CD14-positive monocyte (primary cell): ENCODE data around the gene CTSE. TPM values are rescaled to one million over a fixed set of nuclear protein-coding genes. Genes with fewer than 3 reads are reported as not detected.

Experiments
- DNase-seq, 3 donors: peaks; one replicate each; pipeline ENCODE4 v3.0.0-alpha.2; 2011 to 2022
- H2AFZ ChIP-seq: 2 replicates; pipeline ENCODE4 v1.6.0; 2012; ENCODE audit warnings: mild to moderate bottlenecking, low read depth, low read length, inconsistent platforms; ENCODE audit not compliant: insufficient read depth, poor library complexity, severe bottlenecking
- H3K27ac ChIP-seq, 2 donors: 1 replicate in 1 of 2; 2 replicates in 1 of 2; pipeline ENCODE4 v1.5.1; 2012 to 2013; ENCODE audit warnings: low read length in 2 of 2, control low read depth in 1 of 2, inconsistent platforms in 1 of 2, low read depth in 1 of 2, mild to moderate bottlenecking in 1 of 2
- H3K27me3 ChIP-seq, 2 donors: one replicate each; pipeline versions ENCODE4 v1.6.0 to v1.6.1; 2011 to 2013; ENCODE audit warnings: low read length in 2 of 2; ENCODE audit not compliant: control insufficient read depth in 2 of 2, insufficient read depth in 2 of 2
- H3K36me3 ChIP-seq, 2 donors: replicated peaks in 1 of 2; 1 replicate in 1 of 2; 2 replicates in 1 of 2; pipeline versions ENCODE4 v1.5.1 to v1.6.1; 2012 to 2013; ENCODE audit warnings: low read length in 2 of 2, control low read depth in 1 of 2, inconsistent platforms in 1 of 2, mild to moderate bottlenecking in 1 of 2; ENCODE audit not compliant: insufficient read depth in 2 of 2, control insufficient read depth in 1 of 2
- H3K4me1 ChIP-seq, 2 donors: 1 replicate in 1 of 2; 2 replicates in 1 of 2; pipeline versions ENCODE4 v1.5.1 to v1.6.1; 2012 to 2013; ENCODE audit warnings: low read length in 2 of 2, control low read depth in 1 of 2, inconsistent platforms in 1 of 2, mild to moderate bottlenecking in 1 of 2, moderate library complexity in 1 of 2; ENCODE audit not compliant: insufficient read depth in 2 of 2, control insufficient read depth in 1 of 2
- H3K4me2 ChIP-seq: replicated peaks from 2 replicates; pipeline ENCODE3; 2012; ENCODE audit warnings: low read length, moderate library complexity, mild to moderate bottlenecking; ENCODE audit not compliant: poor library complexity, severe bottlenecking; ENCODE audit errors: extremely low read depth
- H3K4me3 ChIP-seq, 3 experiments: fragments of 200-600 bp in 1 of 3; sonication (generic) in 1 of 3; replicated peaks in 1 of 3; 1 replicate in 2 of 3; 2 replicates in 1 of 3; pipeline ENCODE4 v1.5.1; 2011 to 2013; ENCODE audit warnings: low read length in 3 of 3, mild to moderate bottlenecking in 3 of 3, control low read depth in 2 of 3, low read depth in 2 of 3, inconsistent platforms in 1 of 3, moderate library complexity in 1 of 3
- H3K79me2 ChIP-seq: 2 replicates; pipeline ENCODE4 v1.6.0; 2012; ENCODE audit warnings: mild to moderate bottlenecking, control low read depth, inconsistent platforms, low read length, moderate library complexity; ENCODE audit not compliant: insufficient read depth
- H3K9ac ChIP-seq: 2 replicates; pipeline ENCODE4 v1.6.0; 2017; ENCODE audit warnings: low read length, mild to moderate bottlenecking; ENCODE audit not compliant: insufficient read depth, poor library complexity, severe bottlenecking
- H3K9me3 ChIP-seq, 2 donors: replicated peaks in 1 of 2; 1 replicate in 1 of 2; 2 replicates in 1 of 2; pipeline versions ENCODE4 v1.5.1 to v1.6.1; 2012 to 2013; ENCODE audit warnings: low read length in 2 of 2, control low read depth in 1 of 2; ENCODE audit not compliant: control insufficient read depth in 1 of 2, insufficient read depth in 1 of 2
- H4K20me1 ChIP-seq: 2 replicates; pipeline ENCODE4 v1.6.0; 2012; ENCODE audit warnings: mild to moderate bottlenecking, low read length, control low read depth, moderate library complexity; ENCODE audit not compliant: insufficient read depth
- H3K27ac Mint-ChIP-seq, 7 donors: one replicate each; pipeline ENCODE4 v1.8.0; 2020; ENCODE audit warnings: mild to moderate bottlenecking in 7 of 7, mixed read lengths in 7 of 7, moderate library complexity in 6 of 7, inconsistent platforms in 2 of 7
- H3K27me3 Mint-ChIP-seq, 3 donors: one replicate each; pipeline ENCODE4 v1.8.0; 2021 to 2022; ENCODE audit warnings: low read depth in 3 of 3, mild to moderate bottlenecking in 3 of 3, mixed read lengths in 3 of 3, moderate library complexity in 3 of 3, inconsistent platforms in 1 of 3
- H3K36me3 Mint-ChIP-seq, 2 donors: one replicate each; pipeline ENCODE4 v1.8.0; 2020; ENCODE audit warnings: mixed read lengths in 2 of 2, inconsistent platforms in 1 of 2, mild to moderate bottlenecking in 1 of 2
- H3K4me1 Mint-ChIP-seq: one replicate; pipeline ENCODE4 v1.8.0; 2020; ENCODE audit warnings: mild to moderate bottlenecking, mixed read lengths
- H3K4me3 Mint-ChIP-seq, 2 donors: one replicate each; pipeline ENCODE4 v1.8.0; 2020; ENCODE audit warnings: mild to moderate bottlenecking in 2 of 2, mixed read lengths in 2 of 2, moderate library complexity in 1 of 2
- H3K9me3 Mint-ChIP-seq, 7 donors: one replicate each; pipeline ENCODE4 v1.8.0; 2020 to 2022; ENCODE audit warnings: mixed read lengths in 7 of 7, mild to moderate bottlenecking in 6 of 7, moderate library complexity in 6 of 7, inconsistent platforms in 2 of 7
- WGBS: methylation state at CpG from one replicate; pipeline ENCODE4 v1.1.5; 2013; ENCODE audit warnings: missing lambda C conversion rate; ENCODE audit not compliant: insufficient coverage; 5-methylcytosine and 5-hydroxymethylcytosine counted together
- intact Hi-C, 2 donors: fragments of 100-400 bp; cut with micrococcal nuclease; formaldehyde crosslinking; loops; one replicate each; pipeline versions ENCODE4 v1.15.0 to v1.15.1; 2023
- polyA plus RNA-seq, 3 donors: library from polyadenylated mRNA; depleted of rRNA in 1 of 3; unstranded in 2 of 3; stranded (reverse) in 1 of 3; fragments of 300-500 nt in 2 of 3; fragments of >200 nt in 1 of 3; fragmentation: Illumina TruSeq in 2 of 3; gene quantifications; 1 replicate in 2 of 3; 2 replicates in 1 of 3; pipeline ENCODE4 v1.2.3, GENCODE V29; 2012 to 2021
- TF ChIP-seq, protein P1 (sequence below): fragments of 200-600 bp; IDR thresholded peaks from one replicate; pipeline ENCODE4 v1.8.0; 2022; ENCODE audit warnings: antibody characterized with exemption, mild to moderate bottlenecking

Gene CTSE
- polyA plus RNA-seq, 3 donors = not detected

DNA sequence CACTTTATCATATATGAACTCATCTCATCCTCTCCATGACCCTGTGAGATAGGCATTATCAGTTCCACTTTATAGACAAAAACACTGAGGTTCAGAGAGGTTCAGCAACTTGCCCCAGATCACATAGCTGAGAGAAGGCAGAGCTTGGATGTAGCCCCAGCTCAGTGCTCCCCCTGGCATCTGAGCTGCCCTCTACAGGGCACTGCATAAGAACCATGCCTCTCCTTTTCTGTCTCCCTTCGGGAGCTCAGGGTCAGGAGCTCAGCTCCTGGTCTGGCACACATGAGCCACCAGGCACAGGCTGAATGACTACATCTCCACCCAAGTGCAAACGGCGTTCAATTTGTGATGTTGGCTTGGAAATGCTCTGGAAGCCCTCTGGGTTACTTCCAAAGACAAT is 37.4 kb downstream of the CTSE start:
- no peaks in the 10 kb centered on the region for H3K27me3 ChIP-seq
- H3K4me3 ChIP-seq = no peak overlapping the region
- TF ChIP-seq, protein P1, sequence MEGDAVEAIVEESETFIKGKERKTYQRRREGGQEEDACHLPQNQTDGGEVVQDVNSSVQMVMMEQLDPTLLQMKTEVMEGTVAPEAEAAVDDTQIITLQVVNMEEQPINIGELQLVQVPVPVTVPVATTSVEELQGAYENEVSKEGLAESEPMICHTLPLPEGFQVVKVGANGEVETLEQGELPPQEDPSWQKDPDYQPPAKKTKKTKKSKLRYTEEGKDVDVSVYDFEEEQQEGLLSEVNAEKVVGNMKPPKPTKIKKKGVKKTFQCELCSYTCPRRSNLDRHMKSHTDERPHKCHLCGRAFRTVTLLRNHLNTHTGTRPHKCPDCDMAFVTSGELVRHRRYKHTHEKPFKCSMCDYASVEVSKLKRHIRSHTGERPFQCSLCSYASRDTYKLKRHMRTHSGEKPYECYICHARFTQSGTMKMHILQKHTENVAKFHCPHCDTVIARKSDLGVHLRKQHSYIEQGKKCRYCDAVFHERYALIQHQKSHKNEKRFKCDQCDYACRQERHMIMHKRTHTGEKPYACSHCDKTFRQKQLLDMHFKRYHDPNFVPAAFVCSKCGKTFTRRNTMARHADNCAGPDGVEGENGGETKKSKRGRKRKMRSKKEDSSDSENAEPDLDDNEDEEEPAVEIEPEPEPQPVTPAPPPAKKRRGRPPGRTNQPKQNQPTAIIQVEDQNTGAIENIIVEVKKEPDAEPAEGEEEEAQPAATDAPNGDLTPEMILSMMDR = no peak
- H3K9ac ChIP-seq = no peak overlapping the region
- no peak overlapping the region for H3K27ac ChIP-seq
- Mint-ChIP-seq H3K27ac (peak overlapping the region in 1 of 7 donors; percentile 47), H3K4me1 (peaks cover 16% of the 10 kb centered on the region), H3K27me3 (peaks cover 0 to 3% (median 0%) of the 10 kb centered on the region in 3 donors), H3K9me3 (peaks cover 0 to 3% (median 2%) of the 10 kb centered on the region in 7 donors), H3K4me3 (no peak overlapping the region), H3K36me3 (peaks cover 0 to 11% of the 10 kb centered on the region in 2 donors)
- no peak overlapping the region for H2AFZ ChIP-seq
- 90% methylated on average over 2 of the region's 3 CpGs for WGBS
- no peaks in the 10 kb centered on the region for H3K36me3 ChIP-seq
- H4K20me1 ChIP-seq = no peaks in the 10 kb centered on the region
- intact Hi-C loops = loop anchor here (2.0 to 10.0 kb wide), 2 partner anchors 49 to 121 kb away; no protein-coding TSS in a partner anchor
- H3K4me1 ChIP-seq = no peaks in the 10 kb centered on the region
- no peaks in the 10 kb centered on the region for H3K79me2 ChIP-seq
- no peak overlapping the region for H3K4me2 ChIP-seq
- DNase-seq = no peak
- no peaks in the 10 kb centered on the region for H3K9me3 ChIP-seq

DNA sequence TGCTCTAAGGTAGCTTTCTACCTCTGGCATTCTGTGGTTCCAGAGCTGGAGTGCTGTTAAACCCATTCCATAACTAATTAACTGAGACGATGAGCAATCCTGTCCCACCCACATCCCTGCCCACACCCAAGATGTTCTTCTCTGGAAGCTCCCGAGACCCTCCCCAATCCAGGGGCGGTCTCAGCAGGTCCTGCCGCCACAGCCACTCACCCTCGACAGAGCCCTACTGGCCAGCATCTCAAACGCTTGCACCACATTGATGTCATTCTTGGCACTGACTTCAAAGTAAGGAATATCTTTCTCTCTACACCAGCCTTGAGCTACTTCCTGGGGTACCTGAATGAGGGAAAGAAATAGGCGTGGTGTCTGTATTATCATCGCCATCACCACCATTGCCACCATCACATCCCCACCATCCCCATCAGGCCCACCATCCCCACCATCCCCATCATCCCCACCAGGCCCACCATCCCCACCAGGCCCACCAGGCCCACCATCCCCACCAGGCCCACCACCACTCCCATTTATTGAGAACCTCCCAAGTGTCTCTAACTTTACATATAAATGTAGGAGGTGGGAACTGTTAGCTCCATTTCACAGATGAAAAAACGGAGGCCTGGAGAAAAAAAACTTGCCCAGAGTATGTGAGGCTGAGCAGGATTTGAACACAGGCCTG is 38.2 kb downstream of the CTSE start:
- H3K4me3 Mint-ChIP-seq = no peak overlapping the region
- Histone ChIP-seq H3K4me1 (peaks cover 0 to 3% of the 10 kb centered on the region in 2 donors), H3K9me3 (no peaks in the 10 kb centered on the region), H3K4me3 (no peak overlapping the region), H2AFZ (no peak overlapping the region), H4K20me1 (no peaks in the 10 kb centered on the region), H3K79me2 (no peaks in the 10 kb centered on the region), H3K9ac (no peak overlapping the region), H3K27ac (no peak overlapping the region), H3K36me3 (no peaks in the 10 kb centered on the region), H3K4me2 (no peak overlapping the region), H3K27me3 (no peaks in the 10 kb centered on the region)
- no peak for DNase-seq
- peaks cover 12% of the 10 kb centered on the region for H3K4me1 Mint-ChIP-seq
- H3K27me3 Mint-ChIP-seq = peaks cover 0 to 3% (median 0%) of the 10 kb centered on the region in 3 donors
- H3K9me3 Mint-ChIP-seq = peaks cover 0 to 3% (median 2%) of the 10 kb centered on the region in 7 donors
- H3K36me3 Mint-ChIP-seq = peaks cover 0 to 11% of the 10 kb centered on the region in 2 donors
- 95% methylated on average over 5 of the region's 9 CpGs for WGBS
- intact Hi-C loops = loop anchor here (2.0 to 10.0 kb wide), 2 partner anchors 49 to 121 kb away; no protein-coding TSS in a partner anchor
- TF ChIP-seq, protein P1 = no peak
- no peak overlapping the region for H3K27ac Mint-ChIP-seq
